ENCODE data around the gene WAS.
A peak's percentile ranks its signal among the peaks of the same experiment; 100 is the strongest.
"Not testable (repeated sequence)": the region's sequence is repeated elsewhere in the genome, so short reads cannot be mapped to it uniquely, and the experiment has no call there.

Gene WAS

DNA sequence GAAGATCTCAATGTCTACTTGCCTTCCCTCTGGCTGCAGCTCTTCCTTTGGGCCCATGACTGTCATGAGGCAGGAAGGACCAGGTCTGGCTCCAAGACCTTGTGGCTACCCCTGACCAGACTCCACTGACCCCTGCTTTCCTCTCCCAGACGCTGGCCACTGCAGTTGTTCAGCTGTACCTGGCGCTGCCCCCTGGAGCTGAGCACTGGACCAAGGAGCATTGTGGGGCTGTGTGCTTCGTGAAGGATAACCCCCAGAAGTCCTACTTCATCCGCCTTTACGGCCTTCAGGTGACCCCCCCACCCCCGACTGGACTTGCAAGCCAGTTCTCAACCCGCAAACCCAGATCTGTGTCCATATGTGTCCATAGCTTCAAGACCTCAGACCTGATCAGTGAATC is 535 bp downstream of the WAS start:
- no peak for DNase-seq

DNA sequence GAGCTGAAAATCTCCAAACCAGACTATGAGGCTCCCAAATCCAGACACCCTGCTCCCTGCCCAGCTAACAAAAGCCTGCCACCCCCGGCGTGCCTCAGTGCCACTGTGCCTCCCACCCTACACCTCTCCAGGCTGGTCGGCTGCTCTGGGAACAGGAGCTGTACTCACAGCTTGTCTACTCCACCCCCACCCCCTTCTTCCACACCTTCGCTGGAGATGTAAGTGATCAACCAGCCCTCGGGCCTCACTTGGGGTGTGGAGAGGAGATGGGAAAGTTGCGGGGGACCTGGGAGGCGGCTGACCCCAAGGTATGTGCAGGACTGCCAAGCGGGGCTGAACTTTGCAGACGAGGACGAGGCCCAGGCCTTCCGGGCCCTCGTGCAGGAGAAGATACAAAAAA is 1.8 kb downstream of the WAS start:
- DNase-seq: no peak

DNA sequence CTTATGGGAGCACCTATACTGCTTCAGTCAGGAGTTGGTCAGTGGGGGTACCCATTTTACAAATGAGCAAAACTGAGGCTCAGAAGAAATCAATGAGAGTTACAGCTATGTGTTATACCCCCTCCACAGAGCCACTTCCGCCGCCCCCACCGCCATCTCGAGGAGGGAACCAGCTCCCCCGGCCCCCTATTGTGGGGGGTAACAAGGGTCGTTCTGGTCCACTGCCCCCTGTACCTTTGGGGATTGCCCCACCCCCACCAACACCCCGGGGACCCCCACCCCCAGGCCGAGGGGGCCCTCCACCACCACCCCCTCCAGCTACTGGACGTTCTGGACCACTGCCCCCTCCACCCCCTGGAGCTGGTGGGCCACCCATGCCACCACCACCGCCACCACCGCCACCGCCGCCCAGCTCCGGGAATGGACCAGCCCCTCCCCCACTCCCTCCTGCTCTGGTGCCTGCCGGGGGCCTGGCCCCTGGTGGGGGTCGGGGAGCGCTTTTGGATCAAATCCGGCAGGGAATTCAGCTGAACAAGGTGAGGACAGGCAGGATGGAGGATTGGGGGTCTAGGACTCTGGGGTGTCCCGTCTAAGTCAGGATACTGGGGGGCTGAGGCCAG is 5.0 kb downstream of the WAS start:
- DNase-seq: no peak

DNA sequence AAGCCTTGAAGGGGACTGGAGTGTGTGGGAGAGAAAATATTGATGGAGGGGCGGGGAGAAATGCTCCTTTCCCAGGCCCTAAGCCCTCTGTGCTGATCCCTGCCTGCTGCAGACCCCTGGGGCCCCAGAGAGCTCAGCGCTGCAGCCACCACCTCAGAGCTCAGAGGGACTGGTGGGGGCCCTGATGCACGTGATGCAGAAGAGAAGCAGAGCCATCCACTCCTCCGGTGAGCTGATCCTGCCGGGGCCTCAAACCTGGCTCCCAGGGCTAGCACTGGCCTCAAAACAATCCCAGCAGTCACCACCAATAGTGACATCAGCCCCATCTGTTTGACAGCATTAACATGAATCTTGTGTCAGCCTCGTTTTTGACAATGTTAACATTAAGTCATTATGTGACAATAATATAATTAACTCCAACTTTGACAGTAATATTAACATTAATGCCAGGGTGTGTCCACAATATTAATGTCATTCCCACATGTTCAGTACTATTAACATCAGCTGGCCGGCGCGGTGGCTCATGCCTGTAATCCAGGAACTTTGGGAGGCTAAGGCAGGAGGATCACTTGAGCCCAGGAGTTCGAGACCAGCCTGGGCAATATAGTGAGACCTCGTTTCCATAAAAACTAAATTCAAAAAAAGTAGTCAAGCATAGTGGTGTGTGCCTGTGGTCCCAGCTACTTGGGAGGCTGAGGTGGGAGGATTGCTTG is 5.8 kb downstream of the WAS start:
- no peak for DNase-seq

DNA sequence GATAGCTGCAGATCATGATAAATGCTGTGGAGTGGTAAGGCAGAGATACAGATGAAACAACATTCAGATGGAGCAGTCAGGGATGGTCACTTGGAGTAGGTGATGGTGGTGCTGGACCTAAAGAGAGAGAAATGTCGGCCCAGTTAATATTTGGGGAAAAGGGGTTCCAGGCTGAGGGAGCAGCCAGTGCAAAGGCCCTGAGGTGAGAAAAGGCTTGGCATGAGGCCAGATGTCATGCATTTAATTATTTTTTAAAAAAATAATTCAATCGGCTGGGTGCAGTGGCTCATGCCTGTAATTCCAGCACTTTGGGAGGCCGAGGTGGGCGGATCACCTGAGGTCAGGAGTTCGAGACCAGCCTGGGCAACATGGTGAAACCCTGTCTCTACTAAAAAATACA is 8.1 kb downstream of the WAS start:
- not testable (repeated sequence) for DNase-seq

DNA sequence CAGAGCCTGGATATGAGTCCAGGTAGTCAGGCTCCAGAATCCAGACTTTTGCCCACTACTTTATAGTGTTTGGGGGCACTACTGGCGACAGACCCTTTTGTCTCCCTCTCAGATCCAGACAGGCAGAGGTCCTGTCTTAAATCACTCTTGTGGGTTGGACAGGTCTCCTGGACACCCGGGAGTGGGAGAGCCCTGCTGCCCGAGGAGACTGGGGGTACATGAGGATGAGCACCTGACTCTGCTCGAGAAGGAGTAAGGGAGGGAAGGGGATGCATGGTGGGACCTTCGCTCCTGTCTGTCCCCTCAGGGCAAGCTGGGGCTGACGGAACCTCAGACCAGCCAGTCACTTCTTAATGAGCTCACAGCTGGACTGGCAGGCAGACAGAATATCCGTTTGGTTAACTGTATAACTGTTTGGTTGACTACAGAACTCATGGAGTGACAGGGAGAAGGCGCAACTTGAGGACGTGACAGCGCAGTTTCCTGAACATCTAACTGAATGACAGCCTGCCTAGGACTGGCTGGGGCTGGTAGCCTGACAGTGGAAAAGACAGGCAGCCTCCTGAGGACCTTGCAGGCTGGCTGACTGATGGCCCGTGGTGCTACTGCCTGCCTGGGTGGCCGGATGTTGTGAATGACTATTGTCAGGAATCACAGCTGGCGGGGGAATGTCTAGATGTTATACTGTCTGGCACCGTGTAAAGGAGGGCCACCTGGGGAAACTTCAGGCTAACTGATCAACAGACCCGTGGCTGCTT is 11.4 kb downstream of the WAS start:
- DNase-seq: no peak

DNA sequence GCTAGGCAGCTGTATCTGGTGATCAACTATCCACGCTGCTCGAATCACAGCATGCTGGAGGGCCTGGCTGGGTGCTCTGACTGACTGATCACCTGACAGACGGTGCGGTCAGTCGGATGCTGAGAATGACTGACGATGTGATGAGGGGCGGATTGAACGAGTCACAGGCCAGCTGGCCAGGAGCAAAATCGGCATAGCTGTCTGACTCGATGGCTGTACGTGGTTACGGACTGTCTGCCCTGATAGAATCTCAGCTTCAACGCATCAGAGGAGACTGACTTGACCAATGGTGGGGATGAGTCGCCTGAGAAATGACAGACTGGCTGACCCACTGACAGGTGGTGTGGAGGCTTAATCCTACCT is 11.9 kb downstream of the WAS start:
- peak in 16 of 58 donors; percentile 0 to 33 (median 10) for DNase-seq

DNA sequence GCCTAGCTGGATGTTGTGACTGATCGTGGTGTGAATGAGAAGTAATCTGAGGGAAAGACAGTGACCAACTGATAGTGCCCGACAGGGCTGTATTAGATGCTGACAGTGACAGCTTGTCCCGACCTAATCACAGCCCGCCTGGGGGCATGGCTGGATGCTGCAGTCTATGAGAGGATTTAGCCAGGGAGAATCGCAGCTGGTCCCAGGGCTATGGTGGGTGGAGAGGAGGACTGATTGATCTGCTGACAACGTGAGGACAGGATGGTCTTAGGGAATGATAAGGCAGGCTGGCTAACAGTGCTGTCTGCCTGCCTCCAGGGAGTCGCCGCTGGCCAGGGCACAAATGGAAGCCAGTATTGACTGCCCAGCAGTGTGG is 12.3 kb downstream of the WAS start:
- DNase-seq: peak in 5 of 58 donors; percentile 31 to 47 (median 35)

DNA sequence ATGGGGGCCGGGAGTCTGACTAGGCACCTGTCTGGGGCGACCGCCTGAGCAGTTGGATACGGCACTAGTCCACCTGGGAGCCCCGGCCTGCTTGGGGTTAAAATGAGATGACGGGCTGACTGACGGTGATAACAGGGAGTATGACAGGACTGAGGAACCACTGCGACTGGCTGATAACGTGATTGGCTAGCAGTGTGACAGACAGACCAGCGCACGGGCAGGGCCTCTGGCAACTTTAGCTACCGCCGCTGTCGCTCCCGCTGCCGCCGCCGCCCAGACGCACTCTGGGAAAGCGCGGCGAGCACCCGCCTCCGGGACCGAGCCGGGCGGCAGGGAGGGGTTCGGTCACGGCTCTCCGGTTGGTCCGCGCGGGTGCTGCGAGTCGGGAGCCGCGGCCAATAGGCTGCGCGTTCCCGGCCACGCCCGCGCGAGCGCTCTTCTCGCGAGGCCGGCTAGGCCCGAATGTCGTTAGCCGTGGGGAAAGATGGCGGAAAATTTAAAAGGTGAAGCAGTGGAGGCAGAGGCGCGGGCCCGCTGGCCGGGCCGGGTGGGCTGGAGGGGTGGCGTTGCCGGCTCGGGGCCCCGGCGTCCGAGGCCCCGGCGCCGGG is 12.8 kb downstream of the WAS start, which contains the start of gene SUV39H1:
SUV39H1 (plus strand) TSS at position 434 of the 608 bp plus-strand sequence; CDS start at position 485, 51 bp downstream.
- peak in 57 of 58 donors; percentile 28 to 92 (median 80) for DNase-seq

DNA sequence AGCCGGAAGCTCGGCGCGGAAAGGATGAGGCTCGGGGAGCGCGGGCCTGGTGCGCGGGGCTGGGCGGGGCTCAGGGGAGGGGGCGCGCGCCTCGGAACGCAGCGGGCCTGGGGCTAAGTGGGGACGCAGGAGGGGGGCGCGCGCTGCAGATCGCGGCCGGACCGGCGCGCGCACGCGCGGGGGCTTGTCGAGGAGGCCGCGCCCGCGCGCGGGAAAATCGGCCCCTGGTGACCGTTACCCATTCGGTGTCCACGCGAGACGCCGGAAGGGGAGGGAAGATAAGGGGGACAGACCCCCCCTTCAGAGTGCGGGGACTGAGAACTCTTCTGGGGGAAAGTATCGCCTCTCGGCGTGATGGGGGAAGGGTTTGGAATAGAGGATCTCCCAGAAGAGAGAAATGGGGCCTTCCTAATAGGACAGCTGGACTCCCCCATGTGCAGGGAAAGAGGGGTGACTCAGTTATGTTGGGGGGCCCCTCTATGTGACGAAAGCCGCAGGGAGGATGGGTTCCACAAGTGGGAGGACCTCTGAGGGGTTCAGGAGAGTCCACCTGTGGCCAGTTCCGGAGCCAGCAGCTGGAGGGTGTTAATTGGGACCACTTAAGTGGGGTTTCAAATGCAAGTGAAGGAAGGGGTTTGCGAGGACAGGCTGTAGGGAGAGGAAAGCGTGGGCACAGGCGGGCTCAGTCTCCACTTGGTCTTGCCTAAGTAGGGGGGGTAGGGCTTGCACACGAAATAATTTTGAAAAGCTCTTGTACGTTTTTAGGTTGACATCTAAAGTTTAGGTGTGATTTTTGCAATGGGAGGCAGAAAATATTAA is 13.5 kb downstream of the WAS start:
- DNase-seq: peak in 12 of 58 donors; percentile 5 to 41 (median 17)

DNA sequence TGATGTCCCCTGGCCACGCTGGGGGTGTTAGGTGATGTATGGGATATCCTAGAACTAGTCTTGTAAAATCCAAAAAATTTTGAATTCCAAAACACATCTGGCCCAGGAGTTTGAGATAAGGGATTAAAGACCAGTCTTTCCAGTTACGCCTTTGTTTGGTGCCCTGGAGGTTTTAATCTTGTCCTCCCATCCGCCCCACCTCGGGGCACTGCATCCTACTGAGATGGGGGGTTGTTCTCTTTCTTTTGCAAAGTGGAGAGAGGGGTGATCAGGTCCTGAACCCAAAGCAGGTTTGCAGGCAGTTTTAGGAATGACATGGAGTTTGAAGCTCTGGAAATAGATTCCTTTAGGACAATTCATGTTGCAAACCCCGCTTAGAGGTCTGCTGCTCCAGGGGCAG is 14.7 kb downstream of the WAS start:
- no peak for DNase-seq

DNA sequence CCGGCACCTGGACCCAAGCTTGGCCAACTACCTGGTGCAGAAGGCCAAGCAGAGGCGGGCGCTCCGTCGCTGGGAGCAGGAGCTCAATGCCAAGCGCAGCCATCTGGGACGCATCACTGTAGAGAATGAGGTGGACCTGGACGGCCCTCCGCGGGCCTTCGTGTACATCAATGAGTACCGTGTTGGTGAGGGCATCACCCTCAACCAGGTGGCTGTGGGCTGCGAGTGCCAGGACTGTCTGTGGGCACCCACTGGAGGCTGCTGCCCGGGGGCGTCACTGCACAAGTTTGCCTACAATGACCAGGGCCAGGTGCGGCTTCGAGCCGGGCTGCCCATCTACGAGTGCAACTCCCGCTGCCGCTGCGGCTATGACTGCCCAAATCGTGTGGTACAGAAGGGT is 16.6 kb downstream of the WAS start:
- DNase-seq: no peak

DNA sequence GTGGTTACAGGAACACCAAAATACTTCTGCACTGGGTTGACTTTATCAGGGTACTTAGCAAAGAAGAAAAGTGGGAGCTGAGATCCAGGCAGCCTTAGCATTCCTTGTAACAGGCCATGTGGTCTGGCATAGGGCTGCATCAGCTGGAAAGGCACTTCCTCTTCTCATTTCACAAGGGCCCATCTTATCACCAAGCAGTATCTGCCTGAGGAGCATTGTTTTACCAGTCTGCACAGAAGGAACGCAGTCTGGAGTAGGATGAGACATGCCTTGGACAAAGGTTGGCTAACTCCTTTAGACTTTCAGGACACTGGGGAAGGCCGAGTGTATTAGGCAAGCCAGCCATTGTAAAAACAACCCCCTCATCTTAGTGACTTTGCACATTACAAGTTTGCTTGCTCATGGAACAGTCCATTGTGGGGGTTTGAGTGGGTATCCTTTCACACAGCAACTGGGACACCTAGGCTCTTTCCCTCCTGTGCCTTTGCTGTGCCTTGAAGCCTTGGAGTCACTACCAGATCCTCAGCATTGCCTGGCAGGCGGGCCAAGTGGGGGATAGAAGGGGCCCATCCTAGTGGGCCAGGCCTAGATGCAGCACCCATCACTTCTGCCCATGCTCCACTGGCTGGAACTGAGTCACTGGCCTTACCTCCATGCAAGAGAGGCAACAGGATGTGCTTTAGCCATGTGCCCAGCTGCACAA is 17.5 kb downstream of the WAS start:
- DNase-seq: no peak

DNA sequence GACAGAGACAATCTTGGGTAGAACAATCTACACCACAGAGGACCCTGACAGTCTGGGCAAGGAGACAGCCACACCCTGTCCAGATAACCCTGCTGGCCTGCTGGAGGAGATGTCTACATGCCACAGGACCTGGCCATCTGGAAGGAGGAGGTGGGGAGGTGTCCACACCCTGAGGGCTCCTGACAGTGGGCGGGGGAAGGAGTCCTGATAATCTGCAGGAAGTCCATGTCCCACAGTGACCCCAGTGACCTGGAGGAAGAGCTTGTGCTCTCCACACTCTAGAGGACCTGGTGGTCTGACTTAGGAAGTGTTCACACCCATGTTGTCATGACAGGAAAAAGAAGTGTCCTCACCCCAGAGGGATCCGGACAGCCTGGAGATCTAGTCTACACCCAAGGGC is 18.4 kb downstream of the WAS start:
- no peak for DNase-seq

DNA sequence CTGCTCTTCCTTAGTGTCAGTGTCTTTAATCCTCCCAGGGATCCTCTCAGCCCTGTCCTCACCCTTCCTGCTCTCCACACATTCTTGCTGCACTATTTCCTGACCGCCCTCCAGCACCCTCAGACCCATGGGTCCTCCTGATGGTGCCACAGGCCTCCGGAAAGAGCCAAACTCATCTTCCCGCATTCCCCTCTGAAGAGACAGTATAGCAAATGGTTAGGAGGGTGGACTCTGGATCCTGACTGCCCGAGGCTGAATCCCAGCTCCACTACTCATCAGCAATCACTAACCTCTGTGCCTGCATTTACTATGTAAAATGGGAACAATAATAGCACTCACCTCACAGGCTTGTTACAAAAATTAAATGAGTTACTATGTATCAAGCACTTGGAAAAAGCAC is 19.1 kb downstream of the WAS start:
- no peak for DNase-seq

DNA sequence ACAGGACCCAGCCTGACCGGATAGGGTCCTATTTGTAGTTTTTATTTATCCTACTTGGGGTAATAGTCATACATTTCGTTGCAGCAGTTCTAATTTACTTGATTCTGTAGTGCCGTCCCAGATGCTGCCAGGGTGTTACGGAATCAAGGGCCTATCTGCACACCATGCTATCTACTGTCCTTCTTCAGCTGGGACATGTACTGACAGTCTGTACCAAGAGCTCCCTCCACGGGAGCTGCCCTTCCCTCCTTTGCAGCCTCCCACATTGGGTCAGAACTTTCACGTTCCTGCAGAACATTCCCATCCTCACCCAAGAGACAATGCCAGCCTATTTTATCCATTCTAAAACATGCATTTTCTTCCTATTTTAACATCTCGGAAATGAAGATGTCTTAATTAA is 19.6 kb downstream of the WAS start:
- DNase-seq: no peak

DNA sequence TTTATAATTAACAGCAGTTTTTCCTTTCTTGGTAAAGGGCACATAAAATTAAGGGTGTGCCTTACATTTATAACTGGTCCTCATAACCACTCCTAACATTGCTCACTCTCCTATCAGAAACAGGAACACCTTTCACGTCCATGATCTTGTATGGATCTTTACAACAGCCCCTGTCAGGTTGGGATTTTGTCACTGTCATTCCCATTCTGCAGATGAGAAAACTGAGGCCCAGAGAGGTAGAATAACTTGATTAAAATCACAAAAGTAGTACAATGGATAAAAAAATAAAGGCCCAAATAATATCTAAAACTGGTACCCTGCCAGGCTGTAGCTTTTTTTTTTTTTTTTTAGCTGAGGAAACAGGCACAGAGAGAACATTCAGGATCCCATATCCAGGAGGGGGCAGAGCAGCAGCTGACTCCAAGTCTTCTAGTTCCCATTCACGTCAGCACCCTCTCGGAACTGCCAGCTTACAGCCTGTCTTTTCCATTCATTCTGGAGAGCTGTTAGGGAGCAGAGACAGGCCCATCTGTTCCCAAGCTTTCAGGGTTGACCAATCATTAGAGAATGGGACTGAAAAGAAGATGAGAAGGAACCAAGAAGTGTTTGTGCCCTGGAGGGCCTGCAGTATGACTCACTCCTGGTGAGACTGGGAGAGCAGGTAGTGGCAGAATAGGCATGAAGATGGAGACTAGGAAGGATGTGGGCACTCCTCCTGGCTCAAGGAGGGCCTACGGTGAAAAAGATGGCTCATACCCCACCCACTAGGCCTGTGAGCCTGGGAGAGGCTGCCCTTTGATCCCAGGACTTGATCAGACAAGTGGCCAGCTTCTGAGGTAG is 20.3 kb downstream of the WAS start:
- DNase-seq: peak in 45 of 58 donors; percentile 2 to 71 (median 25)

DNA sequence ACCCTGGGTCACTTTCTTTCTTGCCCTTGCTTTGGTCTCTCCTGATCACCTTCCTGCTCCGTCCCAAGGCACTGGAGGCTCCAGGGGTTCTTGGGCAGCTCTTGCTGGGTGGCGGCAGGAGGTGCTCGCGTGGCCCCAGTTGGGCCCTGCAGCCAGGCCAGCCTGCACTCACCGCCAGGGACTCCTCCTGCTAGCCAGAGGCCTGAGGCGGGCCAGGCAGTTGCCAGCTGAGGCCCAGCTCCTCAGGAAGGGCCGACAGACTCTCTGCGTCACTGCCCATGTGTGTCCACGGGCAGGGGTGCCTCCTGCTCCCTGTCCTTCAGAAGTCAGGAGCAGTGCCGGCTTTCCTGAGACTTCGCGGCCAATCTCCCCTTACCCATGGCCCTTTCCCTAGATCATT is 22.3 kb downstream of the WAS start:
- DNase-seq: no peak

DNA sequence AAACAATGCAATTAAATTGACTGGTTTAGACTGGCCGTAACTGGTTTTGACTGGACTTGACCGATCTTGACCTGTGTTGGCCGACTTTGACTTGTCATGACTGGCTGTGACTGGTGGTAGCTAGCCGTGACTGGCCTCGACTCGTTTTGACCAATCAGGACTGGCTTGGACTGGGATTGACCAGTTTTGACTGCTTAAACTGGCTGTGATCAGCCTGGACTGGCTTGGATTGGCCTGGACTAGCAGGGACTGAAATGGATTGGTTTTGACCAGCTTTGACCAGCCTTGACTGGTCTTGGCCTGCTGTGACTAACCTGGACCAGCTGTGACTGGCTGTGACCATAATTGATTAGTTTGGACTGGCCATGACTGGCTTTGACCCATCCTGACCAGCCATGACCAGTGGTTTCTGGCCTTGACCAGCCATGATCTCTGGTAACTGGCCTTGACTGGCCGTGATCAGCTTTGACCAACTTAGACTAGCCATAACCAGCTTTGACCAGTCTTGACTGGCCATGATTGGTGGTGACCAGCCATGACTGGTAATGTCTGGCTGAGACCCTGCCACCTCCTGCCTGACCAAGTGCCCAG is 26.0 kb downstream of the WAS start:
- no peak for DNase-seq

All from anterior cingulate cortex (tissue), 58 donors.